Hematopoietic multipotent progenitor cell (in vitro differentiated cells): Measurements from ENCODE around the gene PTTG1. TPM values are rescaled to one million over a fixed set of nuclear protein-coding genes. Genes with fewer than 3 reads are reported as not detected.
A peak's percentile ranks its signal among the peaks of the same experiment; 100 is the strongest.

Experiments
- DNase-seq, 3 donors: peaks; one replicate each; pipeline ENCODE4 v3.0.0-alpha.2; 2011 to 2015; ENCODE audit warnings: low read depth in 2 of 3, low spot score in 2 of 3
- total RNA-seq: library from RNA; depleted of rRNA; stranded (reverse); fragments of >200 nt; gene quantifications from one replicate; pipeline ENCODE4 v1.2.3, GENCODE V29; 2012

PTTG1 gene
- total RNA-seq, 1 donor: 19.9 TPM

- DNase-seq: no peak
Measured at GRCh38 chr5:160450164-160450932, 28.7 kb downstream of the PTTG1 start.

- DNase-seq: no peak
Measured at GRCh38 chr5:160451281-160451680, 29.6 kb downstream of the PTTG1 start.

GRCh38 chr5:160452036-160452435 lies 30.4 kb downstream of the PTTG1 start:
- DNase-seq: no peak

- no peak for DNase-seq
Measured at GRCh38 chr5:160452795-160453194, 31.1 kb downstream of the PTTG1 start.

- DNase-seq: no peak
Measured at GRCh38 chr5:160453751-160454150, 32.1 kb downstream of the PTTG1 start.

- DNase-seq: no peak
Measured at GRCh38 chr5:160455600-160455999, 33.9 kb downstream of the PTTG1 start.

GRCh38 chr5:160456480-160457177 lies 35.0 kb downstream of the PTTG1 start:
- DNase-seq: no peak

- DNase-seq: no peak
Measured at GRCh38 chr5:160457252-160457651, 35.6 kb downstream of the PTTG1 start.

- DNase-seq: no peak
Measured at GRCh38 chr5:160458806-160459800, 37.4 kb downstream of the PTTG1 start.

GRCh38 chr5:160460377-160461049 lies 38.9 kb downstream of the PTTG1 start:
- no peak for DNase-seq

- no peak for DNase-seq
Measured at GRCh38 chr5:160461378-160461777, 39.7 kb downstream of the PTTG1 start.

- DNase-seq: no peak
Measured at GRCh38 chr5:160462167-160462566, 40.5 kb downstream of the PTTG1 start.

- DNase-seq: no peak
Measured at GRCh38 chr5:160463227-160463626, 41.6 kb downstream of the PTTG1 start.

GRCh38 chr5:160463740-160464465 lies 42.2 kb downstream of the PTTG1 start:
- DNase-seq: no peak

GRCh38 chr5:160464466-160464797 lies 42.8 kb downstream of the PTTG1 start:
- no peak for DNase-seq

- no peak for DNase-seq
Measured at GRCh38 chr5:160466116-160466515, 44.5 kb downstream of the PTTG1 start.

GRCh38 chr5:160466889-160467554 lies 45.4 kb downstream of the PTTG1 start:
- no peak for DNase-seq

- peak; percentile 44 to 99 (median 97) for DNase-seq
Measured at GRCh38 chr5:160467555-160468362, 46.1 kb downstream of the PTTG1 start.
